Activated CD4-positive, alpha-beta T cell treated with anti-CD3 and anti-CD28 coated beads for 36 hours (primary cell): ENCODE measurements around the gene PNMA6E. TPM values are rescaled to one million over a fixed set of nuclear protein-coding genes. Genes with fewer than 3 reads are reported as not detected.

Experiments
- ATAC-seq: fragments of 200-7000 bp; cut with Tn5 transposase; one replicate; pipeline ENCODE4 v1.10.0; 2021; ENCODE audit warnings: mild to moderate bottlenecking, moderate library complexity
- CTCF ChIA-PET: fragments of 350-600 bp; sonication (Branson Sonifier 250); formaldehyde crosslinking; loops from one replicate; lab custom pipeline; 2021; ENCODE audit warnings: antibody characterized with exemption; lab: Charles Lee
- POLR2A ChIA-PET: fragments of 350-600 bp; sonication (Branson Sonifier 250); formaldehyde crosslinking; loops from one replicate; lab custom pipeline; 2021; ENCODE audit warnings: antibody characterized with exemption, inconsistent platforms; lab: Charles Lee
- DNase-seq: peaks from one replicate; pipeline ENCODE4 v3.0.0-alpha.2; 2020
- H3K27ac Mint-ChIP-seq: one replicate; pipeline ENCODE4 v1.8.0; 2021; ENCODE audit warnings: mixed read lengths
- H3K27me3 Mint-ChIP-seq: one replicate; pipeline ENCODE4 v1.8.0; 2021; ENCODE audit warnings: mixed read lengths
- H3K36me3 Mint-ChIP-seq: one replicate; pipeline ENCODE4 v1.8.0; 2021; ENCODE audit warnings: low read depth, mixed read lengths
- H3K4me1 Mint-ChIP-seq: one replicate; pipeline ENCODE4 v1.8.0; 2021; ENCODE audit warnings: mixed read lengths
- H3K4me3 Mint-ChIP-seq: one replicate; pipeline ENCODE4 v1.8.0; 2021; ENCODE audit warnings: mild to moderate bottlenecking, moderate library complexity, mixed read lengths
- H3K9me3 Mint-ChIP-seq: one replicate; pipeline ENCODE4 v1.8.0; 2021; ENCODE audit warnings: low read depth, mixed read lengths
- intact Hi-C, 2 experiments: fragments of 100-400 bp; cut with DNase I in 1 of 2; cut with micrococcal nuclease in 1 of 2; formaldehyde crosslinking; loops; one replicate each; pipeline versions ENCODE4 v1.14.2 to v1.15.1; 2022 to 2024; cut with DNase I, micrococcal nuclease
- total RNA-seq, 2 experiments: library from RNA; stranded (reverse); gene quantifications; one replicate each; pipeline ENCODE4 v1.2.3, GENCODE V29; 2021

Gene PNMA6E
- total RNA-seq, 2 experiments from 2014 or later = not detected

DNA sequence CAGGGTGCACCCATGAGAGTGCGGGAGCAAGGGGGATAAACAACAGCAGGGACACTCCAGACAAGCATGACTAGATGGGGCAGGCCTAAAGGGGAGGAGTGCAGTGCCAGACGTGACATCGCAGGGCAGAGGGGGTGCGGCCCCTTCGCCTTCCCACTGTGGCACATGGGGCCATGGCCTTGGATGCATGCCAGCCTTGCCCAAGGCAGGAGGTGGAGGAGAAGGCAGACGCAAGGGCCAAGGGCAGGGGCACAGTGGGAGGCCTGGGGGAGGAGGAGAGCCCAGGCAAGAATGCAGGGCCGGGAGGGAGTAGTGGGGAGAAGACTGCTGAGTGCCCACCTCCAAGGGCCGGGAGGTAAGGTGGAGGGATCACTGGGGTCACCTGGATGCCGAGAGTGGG lies 21.6 kb downstream of the PNMA6E start:
- Mint-ChIP-seq H3K9me3 (no peaks in the 10 kb centered on the region), H3K27ac (no peak overlapping the region), H3K36me3 (no peaks in the 10 kb centered on the region), H3K27me3 (no peaks in the 10 kb centered on the region), H3K4me1 (no peaks in the 10 kb centered on the region), H3K4me3 (no peak overlapping the region)
- DNase-seq (no peak), ATAC-seq (no peak)
- ChIA-PET POLR2A (no interaction called here), CTCF (no interaction called here)
- intact Hi-C loops = no loop called here

DNA sequence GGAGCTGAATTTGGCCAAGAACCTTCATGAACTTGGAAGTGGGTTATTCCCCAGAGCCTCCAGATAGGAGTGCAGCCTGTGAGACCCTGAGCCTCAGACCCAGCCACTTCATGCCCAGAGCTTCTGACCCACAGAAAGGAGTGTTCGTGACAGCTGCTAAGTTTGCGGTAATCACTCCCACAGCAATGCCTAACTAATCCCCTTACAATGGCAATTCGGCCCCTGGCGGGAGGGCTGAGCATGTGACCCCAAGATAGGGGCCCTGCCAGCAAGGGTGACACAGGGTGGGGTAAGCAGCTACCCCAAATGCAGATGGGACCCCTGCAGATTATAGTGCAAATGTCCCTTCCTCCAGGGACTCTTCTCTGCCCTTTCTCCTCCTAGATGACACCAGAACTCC lies 22.5 kb downstream of the PNMA6E start:
- Mint-ChIP-seq H3K27ac (no peak overlapping the region), H3K9me3 (no peaks in the 10 kb centered on the region), H3K4me3 (no peak overlapping the region), H3K27me3 (no peaks in the 10 kb centered on the region), H3K36me3 (no peaks in the 10 kb centered on the region), H3K4me1 (no peaks in the 10 kb centered on the region)
- no peak for DNase-seq
- ChIA-PET POLR2A (no interaction called here), CTCF (no interaction called here)
- no peak for ATAC-seq
- intact Hi-C loops = no loop called here

DNA sequence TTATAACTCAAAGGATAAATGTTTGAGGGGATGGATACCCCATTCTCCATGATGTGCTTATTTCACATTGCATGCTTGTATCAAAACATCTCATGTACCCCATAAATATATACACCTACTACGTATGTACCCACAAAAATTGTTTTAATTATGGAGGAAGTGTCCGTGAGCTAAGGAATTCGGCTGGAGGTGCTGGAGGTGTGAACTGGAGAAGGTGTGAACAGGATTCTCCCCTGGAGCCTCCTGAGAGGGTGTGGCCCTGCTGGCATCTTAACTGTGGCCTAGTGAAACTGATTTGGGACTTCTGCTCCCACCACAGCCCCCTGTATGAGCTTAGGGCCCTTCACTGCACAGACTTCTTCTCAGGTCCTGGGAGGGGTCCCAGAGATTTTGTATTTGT lies 23.4 kb downstream of the PNMA6E start:
- ATAC-seq (no peak), DNase-seq (no peak)
- CTCF ChIA-PET = no interaction called here
- Mint-ChIP-seq H3K4me1 (no peaks in the 10 kb centered on the region), H3K9me3 (no peaks in the 10 kb centered on the region), H3K36me3 (no peaks in the 10 kb centered on the region), H3K4me3 (no peak overlapping the region), H3K27ac (no peak overlapping the region), H3K27me3 (no peaks in the 10 kb centered on the region)
- intact Hi-C loops = no loop called here
- POLR2A ChIA-PET = no interaction called here

DNA sequence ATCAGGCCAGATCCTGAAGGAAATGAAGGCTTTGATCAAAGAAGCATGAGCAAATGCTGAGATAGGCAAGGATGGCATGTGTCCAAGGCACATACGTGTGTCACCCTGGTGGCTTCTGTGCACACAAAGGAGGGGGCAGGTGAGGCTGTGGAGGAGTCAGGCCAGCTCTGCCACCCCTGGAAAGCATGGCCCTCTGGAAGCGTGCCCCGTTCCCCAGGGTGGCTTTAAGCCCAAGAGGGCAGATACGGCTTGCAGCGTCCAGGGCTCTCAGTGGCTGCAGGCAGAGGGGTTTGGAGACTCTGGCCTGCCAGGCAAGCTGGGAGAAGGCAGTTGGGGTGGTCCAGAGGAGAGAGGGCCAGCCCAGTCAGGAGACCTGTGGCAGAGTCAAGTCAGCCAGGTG lies 25.6 kb downstream of the PNMA6E start:
- Mint-ChIP-seq H3K27ac (no peak overlapping the region), H3K4me3 (no peak overlapping the region), H3K36me3 (no peaks in the 10 kb centered on the region), H3K27me3 (no peaks in the 10 kb centered on the region), H3K9me3 (no peaks in the 10 kb centered on the region), H3K4me1 (peaks cover 5% of the 10 kb centered on the region)
- ATAC-seq (no peak), DNase-seq (no peak)
- intact Hi-C loops = no loop called here
- ChIA-PET POLR2A (no interaction called here), CTCF (no interaction called here)

DNA sequence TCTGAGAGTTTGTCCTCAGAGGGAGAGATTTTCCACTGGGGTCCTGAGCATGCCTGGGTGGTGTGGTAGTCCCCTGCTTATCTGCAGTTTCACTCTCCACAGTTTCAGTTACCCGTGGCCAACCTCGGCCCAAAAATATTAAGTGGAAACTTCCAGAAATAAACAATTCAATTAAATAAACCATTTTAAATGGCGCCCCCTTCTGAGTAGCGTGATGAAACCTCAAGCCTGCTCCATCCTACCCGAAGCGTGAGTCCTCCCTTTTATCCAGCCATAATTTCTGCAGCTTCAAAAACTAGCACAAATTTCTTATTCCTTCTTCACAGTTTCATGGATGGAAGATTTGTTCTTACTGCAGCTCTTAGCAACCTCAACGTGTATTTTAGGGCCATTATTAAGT lies 26.7 kb downstream of the PNMA6E start:
- H3K4me1 Mint-ChIP-seq = peaks cover 7% of the 10 kb centered on the region
- DNase-seq = no peak
- intact Hi-C loops = no loop called here
- no peak for ATAC-seq
- no peaks in the 10 kb centered on the region for H3K27me3 Mint-ChIP-seq
- CTCF ChIA-PET = no interaction called here
- no peaks in the 10 kb centered on the region for H3K36me3 Mint-ChIP-seq
- no peaks in the 10 kb centered on the region for H3K9me3 Mint-ChIP-seq
- H3K4me3 Mint-ChIP-seq = no peak overlapping the region
- no peak overlapping the region for H3K27ac Mint-ChIP-seq
- POLR2A ChIA-PET = no interaction called here

DNA sequence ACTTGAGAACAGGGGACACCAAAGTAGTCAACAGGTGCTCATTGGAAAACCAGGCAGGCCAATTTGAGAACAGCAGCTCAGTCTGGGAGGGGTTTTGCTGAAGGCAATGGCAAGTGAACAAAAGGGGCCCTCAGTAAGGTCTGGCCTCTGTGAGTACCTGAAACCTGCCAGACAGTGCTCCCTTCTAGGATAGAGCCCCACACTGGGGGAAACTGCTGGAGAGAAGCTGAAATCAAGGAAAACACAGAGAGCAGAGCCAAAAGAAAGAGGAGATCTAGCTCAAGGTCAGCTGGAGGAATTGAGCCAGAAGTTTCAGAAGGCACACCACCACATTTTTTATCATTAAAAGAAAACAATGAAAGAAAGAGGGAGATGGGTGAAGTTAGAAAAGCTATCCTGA lies 28.2 kb downstream of the PNMA6E start:
- no peak for DNase-seq
- Mint-ChIP-seq H3K27me3 (no peaks in the 10 kb centered on the region), H3K4me1 (peaks cover 7% of the 10 kb centered on the region), H3K4me3 (no peak overlapping the region), H3K36me3 (no peaks in the 10 kb centered on the region), H3K27ac (no peak overlapping the region), H3K9me3 (no peaks in the 10 kb centered on the region)
- no peak for ATAC-seq
- ChIA-PET CTCF (no interaction called here), POLR2A (no interaction called here)
- intact Hi-C loops = no loop called here

DNA sequence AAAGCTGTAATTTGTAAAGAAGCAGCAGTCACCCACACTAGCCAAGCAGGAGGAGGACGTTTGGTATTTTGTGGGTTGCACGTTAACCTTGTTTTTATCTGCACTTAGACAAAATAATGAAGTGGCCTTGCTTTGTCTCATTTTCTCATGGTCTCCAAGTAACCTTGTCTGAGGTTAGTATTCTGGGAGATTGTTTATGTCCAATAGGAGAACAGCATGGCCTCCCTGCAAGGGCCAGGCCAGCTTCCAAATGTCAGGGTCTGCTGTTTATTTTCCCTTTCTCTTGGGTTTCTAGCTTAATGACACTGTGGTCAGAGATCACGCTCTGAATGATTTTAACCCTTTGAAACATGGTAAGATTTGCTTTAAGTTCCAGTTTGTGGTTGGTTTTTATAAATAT lies 29.9 kb downstream of the PNMA6E start:
- ATAC-seq = no peak
- Mint-ChIP-seq H3K36me3 (no peaks in the 10 kb centered on the region), H3K4me1 (peaks cover 7% of the 10 kb centered on the region), H3K4me3 (no peak overlapping the region), H3K27me3 (no peaks in the 10 kb centered on the region), H3K9me3 (no peaks in the 10 kb centered on the region), H3K27ac (no peak overlapping the region)
- CTCF ChIA-PET = no interaction called here
- POLR2A ChIA-PET = no interaction called here
- intact Hi-C loops = no loop called here
- no peak for DNase-seq

DNA sequence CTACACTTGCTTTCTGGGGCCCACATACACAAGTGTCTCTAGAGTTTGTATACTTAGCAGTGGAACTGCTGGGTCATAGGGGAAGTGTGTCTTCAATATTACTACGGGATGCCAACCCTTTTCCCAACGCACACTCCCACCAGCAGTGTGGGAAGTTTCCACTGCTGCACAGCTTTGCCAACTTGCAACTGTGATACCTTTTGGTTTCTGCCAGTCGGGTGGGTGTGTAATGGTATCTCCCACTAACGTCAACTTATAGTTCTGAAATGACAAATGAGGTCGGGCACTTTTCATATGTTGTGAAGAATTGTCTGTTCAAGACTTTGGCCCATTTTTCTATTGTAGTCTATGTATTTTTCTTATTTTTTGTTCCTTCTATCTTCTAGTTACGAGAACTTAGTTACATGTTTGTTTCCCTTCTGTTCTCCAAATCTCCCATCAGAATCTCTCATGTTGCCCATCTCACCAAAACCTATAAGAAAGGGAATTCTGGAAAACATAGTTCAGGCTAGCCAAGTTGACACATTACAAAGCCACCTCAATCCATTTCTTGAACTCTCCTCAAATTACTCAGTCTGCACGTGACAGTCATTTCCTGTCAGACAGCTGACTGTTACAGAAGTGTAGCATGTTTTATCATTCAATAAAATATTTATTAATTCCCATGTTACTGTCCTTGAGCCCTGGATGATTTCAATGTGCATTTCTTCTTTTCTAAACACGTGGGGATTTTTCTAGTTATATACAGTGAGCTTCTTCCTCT lies 30.7 kb downstream of the PNMA6E start:
- Mint-ChIP-seq H3K4me1 (peaks cover 7% of the 10 kb centered on the region), H3K36me3 (no peaks in the 10 kb centered on the region), H3K27ac (no peak overlapping the region), H3K4me3 (no peak overlapping the region), H3K27me3 (no peaks in the 10 kb centered on the region), H3K9me3 (no peaks in the 10 kb centered on the region)
- ChIA-PET POLR2A (no interaction called here), CTCF (no interaction called here)
- DNase-seq (peak; percentile 15), ATAC-seq (peak; percentile 44)
- intact Hi-C loops = no loop called here

DNA sequence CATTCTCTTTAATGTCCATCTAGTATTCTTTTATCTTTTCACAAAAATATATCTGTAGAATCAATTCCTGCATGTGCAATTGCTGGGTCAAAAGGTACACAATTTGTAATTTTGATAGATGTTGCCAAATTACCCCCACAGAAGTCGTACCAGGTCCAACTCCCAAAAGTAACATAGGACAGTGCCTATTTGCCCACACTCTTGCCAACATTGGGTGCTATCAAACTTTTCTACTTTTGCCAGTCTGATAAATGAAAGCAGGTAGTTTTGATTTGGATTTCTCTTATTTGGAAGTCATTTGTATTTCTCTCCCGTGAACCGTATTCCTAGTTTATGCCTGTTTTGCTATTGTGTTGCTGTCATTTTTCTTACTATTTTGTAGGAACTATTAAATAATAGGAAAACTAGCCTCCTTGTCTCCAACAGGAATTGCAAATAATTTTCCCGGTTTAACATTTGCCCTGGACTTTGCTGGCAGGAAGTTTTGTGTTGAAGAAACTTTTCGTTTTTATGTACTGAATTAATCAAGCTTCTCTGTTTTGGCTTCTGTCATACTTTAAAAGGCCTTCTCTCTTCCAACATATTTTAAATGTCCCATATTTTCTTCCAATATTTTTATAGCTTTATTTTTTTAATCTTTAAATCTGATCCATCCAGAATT lies 34.1 kb downstream of the PNMA6E start:
- no peak for ATAC-seq
- peaks cover 7% of the 10 kb centered on the region for H3K4me1 Mint-ChIP-seq
- H3K9me3 Mint-ChIP-seq = no peaks in the 10 kb centered on the region
- ChIA-PET POLR2A (no interaction called here), CTCF (no interaction called here)
- no peaks in the 10 kb centered on the region for H3K36me3 Mint-ChIP-seq
- intact Hi-C loops = no loop called here
- DNase-seq = no peak
- H3K4me3 Mint-ChIP-seq = no peak overlapping the region
- H3K27me3 Mint-ChIP-seq = no peaks in the 10 kb centered on the region
- no peak overlapping the region for H3K27ac Mint-ChIP-seq

DNA sequence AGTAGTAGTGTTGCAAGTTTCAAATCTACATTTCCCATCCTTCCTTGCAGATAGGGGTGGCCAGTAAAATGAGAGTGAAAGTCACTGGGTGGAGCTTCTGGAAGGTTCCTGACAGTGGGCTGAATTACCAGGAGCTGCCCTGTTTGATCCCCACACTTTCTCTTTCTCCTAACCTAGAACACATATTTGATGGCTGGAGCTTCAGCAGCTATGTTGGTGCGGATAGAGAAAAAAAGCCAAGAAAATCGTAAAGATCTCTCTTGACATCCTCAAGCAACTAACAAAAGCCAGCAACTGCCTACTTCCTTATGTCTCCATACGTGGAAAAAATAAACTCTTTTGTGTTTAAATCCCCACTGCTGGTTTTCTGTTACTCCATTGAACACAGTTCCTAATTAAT lies 35.0 kb downstream of the PNMA6E start:
- POLR2A ChIA-PET = no interaction called here
- no peak overlapping the region for H3K4me3 Mint-ChIP-seq
- H3K27ac Mint-ChIP-seq = no peak overlapping the region
- ATAC-seq (no peak), DNase-seq (no peak)
- no peaks in the 10 kb centered on the region for H3K27me3 Mint-ChIP-seq
- intact Hi-C loops = no loop called here
- no peaks in the 10 kb centered on the region for H3K9me3 Mint-ChIP-seq
- H3K36me3 Mint-ChIP-seq = no peaks in the 10 kb centered on the region
- CTCF ChIA-PET = interaction anchor here (0.7 kb wide), 1 partner anchor 302 kb away, joined by 5 read pairs; no protein-coding TSS in a partner anchor
- peaks cover 7% of the 10 kb centered on the region for H3K4me1 Mint-ChIP-seq

DNA sequence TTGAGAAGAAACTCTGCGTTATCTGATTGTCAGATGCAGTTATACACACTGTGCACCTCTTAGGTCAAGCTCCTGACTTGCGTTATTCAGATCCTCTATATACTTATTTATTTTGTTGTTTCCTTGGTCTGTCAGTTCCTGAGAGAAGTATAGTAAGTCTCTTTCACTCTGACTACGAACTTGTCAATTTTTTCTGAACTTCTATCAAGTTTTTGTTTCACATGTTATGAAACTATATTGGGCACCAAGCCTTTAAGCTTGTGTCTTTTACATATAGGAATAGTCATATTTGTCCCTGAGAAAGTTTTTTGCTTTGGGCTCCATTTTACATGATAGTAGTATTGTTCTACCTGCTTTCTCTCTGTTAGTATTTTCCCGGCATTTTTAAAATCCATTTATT lies 35.5 kb downstream of the PNMA6E start:
- no peaks in the 10 kb centered on the region for H3K27me3 Mint-ChIP-seq
- peaks cover 3% of the 10 kb centered on the region for H3K4me1 Mint-ChIP-seq
- intact Hi-C loops = no loop called here
- H3K36me3 Mint-ChIP-seq = no peaks in the 10 kb centered on the region
- no peak overlapping the region for H3K4me3 Mint-ChIP-seq
- H3K27ac Mint-ChIP-seq = no peak overlapping the region
- H3K9me3 Mint-ChIP-seq = no peaks in the 10 kb centered on the region
- ATAC-seq (peak; percentile 39), DNase-seq (no peak)
- CTCF ChIA-PET = interaction anchor here (0.7 kb wide), 1 partner anchor 302 kb away, joined by 5 read pairs; no protein-coding TSS in a partner anchor
- POLR2A ChIA-PET = no interaction called here

DNA sequence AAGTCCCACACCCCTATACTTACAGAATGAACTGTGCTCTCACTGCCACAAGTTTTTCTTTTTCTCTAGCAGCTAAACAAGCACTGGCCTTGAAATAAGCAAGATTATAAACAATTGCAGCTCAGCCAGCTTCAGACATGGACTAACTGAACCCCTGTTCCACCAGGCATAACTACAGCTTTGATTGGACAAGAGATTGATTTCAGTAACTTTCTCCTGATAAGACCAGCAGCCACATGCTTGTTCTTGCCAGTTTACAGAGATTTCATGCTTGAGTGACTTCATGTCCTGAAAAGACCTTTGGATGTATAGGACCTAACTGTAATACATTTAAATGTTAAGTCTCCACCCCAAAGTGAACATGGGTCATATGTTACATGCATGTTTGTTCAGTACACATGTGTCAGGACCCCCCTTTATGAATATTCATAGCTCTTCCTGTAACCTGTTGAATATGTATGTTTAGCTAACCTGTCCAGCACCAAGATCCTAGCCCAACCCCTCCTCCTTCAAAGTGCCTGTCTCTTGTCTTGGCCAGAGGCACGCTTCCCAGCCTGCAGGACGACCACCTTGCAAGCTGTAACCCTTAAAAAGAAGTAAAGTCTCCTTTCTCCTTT lies 39.3 kb downstream of the PNMA6E start:
- Mint-ChIP-seq H3K4me1 (no peaks in the 10 kb centered on the region), H3K36me3 (peaks cover 2% of the 10 kb centered on the region), H3K27me3 (no peaks in the 10 kb centered on the region), H3K9me3 (no peaks in the 10 kb centered on the region), H3K27ac (no peak overlapping the region), H3K4me3 (no peak overlapping the region)
- ATAC-seq = no peak
- DNase-seq = no peak
- POLR2A ChIA-PET = no interaction called here
- intact Hi-C loops = no loop called here
- CTCF ChIA-PET = interaction anchor here (0.5 kb wide), 1 partner anchor 9 kb away, joined by 3 read pairs; no protein-coding TSS in a partner anchor
